A172 (cell line): Measurements from ENCODE around the gene HMX2. TPM values are rescaled to one million over a fixed set of nuclear protein-coding genes. Genes with fewer than 3 reads are reported as not detected.
A peak's percentile ranks its signal among the peaks of the same experiment; 100 is the strongest.
"Not testable (repeated sequence)": the region's sequence is repeated elsewhere in the genome, so short reads cannot be mapped to it uniquely, and the experiment has no call there.

Source experiments
- DNase-seq: peaks from one replicate; pipeline ENCODE4 v3.0.0-alpha.2; 2015; ENCODE audit warnings: low spot score
- total RNA-seq: library from RNA; depleted of rRNA; stranded (reverse); fragments of >200 nt; shearing (Covaris generic); gene quantifications from 2 replicates; pipeline ENCODE4 v1.2.3, GENCODE V29; 2014

HMX2 gene
- total RNA-seq, 1 experiment from 2014 or later, result not detected

GRCh38 chr10:123150986-123151736 is 3.2 kb downstream of the HMX2 start:
- DNase-seq, result no peak

GRCh38 chr10:123151737-123152135 is 3.8 kb downstream of the HMX2 start:
- no peak for DNase-seq

GRCh38 chr10:123153486-123154091 is 5.7 kb downstream of the HMX2 start:
- no peak for DNase-seq

- peak; percentile 98 for DNase-seq
These were observed 6.3 kb downstream of the HMX2 start, which contains the start of gene BUB3 for GRCh38 chr10:123154092-123154710. Gene BUB3 (plus strand): TSS chr10:123154402. CDS start chr10:123154918, 516 bp downstream.

GRCh38 chr10:123154711-123155505 is 7.0 kb downstream of the HMX2 start:
- DNase-seq, result peak; percentile 35

- DNase-seq, result peak; percentile 2
These were observed 8.1 kb downstream of the HMX2 start for GRCh38 chr10:123156078-123156477.

- DNase-seq, result peak; percentile 14
These were observed 9.3 kb downstream of the HMX2 start for GRCh38 chr10:123157210-123157609.

- no peak for DNase-seq
These were observed 10.7 kb downstream of the HMX2 start for GRCh38 chr10:123158682-123159081.

- no peak for DNase-seq
These were observed 12.5 kb downstream of the HMX2 start for GRCh38 chr10:123160311-123160980.

GRCh38 chr10:123164319-123164718 is 16.4 kb downstream of the HMX2 start:
- no peak for DNase-seq

GRCh38 chr10:123165445-123166072 is 17.6 kb downstream of the HMX2 start:
- no peak for DNase-seq

- no peak for DNase-seq
These were observed 18.7 kb downstream of the HMX2 start for GRCh38 chr10:123166618-123167017.

GRCh38 chr10:123170961-123171360 is 23.0 kb downstream of the HMX2 start:
- no peak for DNase-seq

GRCh38 chr10:123171616-123172015 is 23.7 kb downstream of the HMX2 start:
- not testable (repeated sequence) for DNase-seq

- no peak for DNase-seq
These were observed 27.8 kb downstream of the HMX2 start for GRCh38 chr10:123175389-123176387.

GRCh38 chr10:123178390-123178789 is 30.5 kb downstream of the HMX2 start:
- not testable (repeated sequence) for DNase-seq

GRCh38 chr10:123180101-123181090 is 32.5 kb downstream of the HMX2 start:
- no peak for DNase-seq

GRCh38 chr10:123183724-123184123 is 35.8 kb downstream of the HMX2 start:
- DNase-seq, result no peak
